ENCODE data around the gene ABCA13. TPM values are rescaled to one million over a fixed set of nuclear protein-coding genes. Genes with fewer than 3 reads are reported as not detected.

Gene ABCA13
- polyA plus RNA-seq, 1 donor (not counting 4 experiments of a cell fraction or from before 2014, with no cell fraction given), result 0.76 TPM

DNA sequence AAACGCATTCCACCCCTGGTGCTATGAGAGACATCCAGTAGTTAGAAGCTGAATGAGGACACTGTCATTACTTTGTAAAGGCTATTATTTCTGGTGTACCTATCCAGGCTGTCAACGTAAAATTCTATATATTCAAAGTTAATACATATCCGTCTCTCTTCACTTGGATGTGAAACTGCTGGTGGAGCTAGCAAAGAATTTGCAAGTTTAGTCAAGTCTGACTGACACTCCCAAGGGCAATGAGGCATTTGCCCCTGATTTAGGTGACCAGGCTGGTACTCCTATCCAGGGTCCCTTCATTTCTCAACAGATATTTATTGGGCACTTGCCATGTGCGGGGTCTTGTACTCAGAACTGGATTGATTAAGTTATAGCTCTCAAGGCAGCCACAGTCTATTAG is 493.0 kb downstream of the ABCA13 start:
- no peak for DNase-seq (ENCODE audit: low read depth, low spot score)
- H3K27me3 ChIP-seq (ENCODE audit: control insufficient read depth, extremely low read depth, insufficient read depth, low read length), result no peaks in the 10 kb centered on the region
- H3K9me3 ChIP-seq (ENCODE audit: control insufficient read depth, low read depth, low read length), result no peaks in the 10 kb centered on the region
- FAIRE-seq, result no peak
- no peak overlapping the region for H3K4me3 ChIP-seq (ENCODE audit: control insufficient read depth in 2 of 3, extremely low read depth in 1 of 3, insufficient read depth in 2 of 3, low read depth in 1 of 3, low read length in 3 of 3)
- TF ChIP-seq, protein P1, sequence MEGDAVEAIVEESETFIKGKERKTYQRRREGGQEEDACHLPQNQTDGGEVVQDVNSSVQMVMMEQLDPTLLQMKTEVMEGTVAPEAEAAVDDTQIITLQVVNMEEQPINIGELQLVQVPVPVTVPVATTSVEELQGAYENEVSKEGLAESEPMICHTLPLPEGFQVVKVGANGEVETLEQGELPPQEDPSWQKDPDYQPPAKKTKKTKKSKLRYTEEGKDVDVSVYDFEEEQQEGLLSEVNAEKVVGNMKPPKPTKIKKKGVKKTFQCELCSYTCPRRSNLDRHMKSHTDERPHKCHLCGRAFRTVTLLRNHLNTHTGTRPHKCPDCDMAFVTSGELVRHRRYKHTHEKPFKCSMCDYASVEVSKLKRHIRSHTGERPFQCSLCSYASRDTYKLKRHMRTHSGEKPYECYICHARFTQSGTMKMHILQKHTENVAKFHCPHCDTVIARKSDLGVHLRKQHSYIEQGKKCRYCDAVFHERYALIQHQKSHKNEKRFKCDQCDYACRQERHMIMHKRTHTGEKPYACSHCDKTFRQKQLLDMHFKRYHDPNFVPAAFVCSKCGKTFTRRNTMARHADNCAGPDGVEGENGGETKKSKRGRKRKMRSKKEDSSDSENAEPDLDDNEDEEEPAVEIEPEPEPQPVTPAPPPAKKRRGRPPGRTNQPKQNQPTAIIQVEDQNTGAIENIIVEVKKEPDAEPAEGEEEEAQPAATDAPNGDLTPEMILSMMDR (optimal IDR thresholded peaks at IDR 0.05 in 1 of 3, IDR thresholded peaks at IDR 0.05 in 1 of 3, conservative IDR thresholded peaks at IDR 0.05 in 1 of 3; ENCODE audit: extremely low read depth in 1 of 3, insufficient read depth in 2 of 3, low read length in 3 of 3), result no peak
- no peak for TF ChIP-seq EZH2 (IDR thresholded peaks at IDR 0.05; ENCODE audit: low read length)
- dilution Hi-C loops (cut with MboI; ENCODE audit: extremely low pct_ligation_motif_present, low sequenced_read_pairs), result no loop called here
- H4K20me1 ChIP-seq (ENCODE audit: control insufficient read depth, extremely low read depth, insufficient read depth, low read length), result no peaks in the 10 kb centered on the region
- no peaks in the 10 kb centered on the region for H3K9me1 ChIP-seq (ENCODE audit: control insufficient read depth, extremely low read depth, insufficient read depth, low read length)
- no peak overlapping the region for H2AFZ ChIP-seq (ENCODE audit: control insufficient read depth, low read length)
- no peaks in the 10 kb centered on the region for H3K4me1 ChIP-seq (ENCODE audit: control insufficient read depth, extremely low read depth, insufficient read depth, low read length)
- H3K9ac ChIP-seq (ENCODE audit: control insufficient read depth, extremely low read depth, insufficient read depth, low read length), result no peak overlapping the region
- H3K79me2 ChIP-seq (ENCODE audit: control insufficient read depth, insufficient read depth, low read length), result no peaks in the 10 kb centered on the region
- no peaks in the 10 kb centered on the region for H3K36me3 ChIP-seq (ENCODE audit: control insufficient read depth in 2 of 2, extremely low read depth in 1 of 2, insufficient read depth in 2 of 2, low read length in 2 of 2)
- H3K27ac ChIP-seq (ENCODE audit: control insufficient read depth, insufficient read depth, low read length), result no peak overlapping the region
- H3K4me2 ChIP-seq (ENCODE audit: control insufficient read depth, extremely low read depth, insufficient read depth, low read depth, low read length), result no peak overlapping the region

DNA sequence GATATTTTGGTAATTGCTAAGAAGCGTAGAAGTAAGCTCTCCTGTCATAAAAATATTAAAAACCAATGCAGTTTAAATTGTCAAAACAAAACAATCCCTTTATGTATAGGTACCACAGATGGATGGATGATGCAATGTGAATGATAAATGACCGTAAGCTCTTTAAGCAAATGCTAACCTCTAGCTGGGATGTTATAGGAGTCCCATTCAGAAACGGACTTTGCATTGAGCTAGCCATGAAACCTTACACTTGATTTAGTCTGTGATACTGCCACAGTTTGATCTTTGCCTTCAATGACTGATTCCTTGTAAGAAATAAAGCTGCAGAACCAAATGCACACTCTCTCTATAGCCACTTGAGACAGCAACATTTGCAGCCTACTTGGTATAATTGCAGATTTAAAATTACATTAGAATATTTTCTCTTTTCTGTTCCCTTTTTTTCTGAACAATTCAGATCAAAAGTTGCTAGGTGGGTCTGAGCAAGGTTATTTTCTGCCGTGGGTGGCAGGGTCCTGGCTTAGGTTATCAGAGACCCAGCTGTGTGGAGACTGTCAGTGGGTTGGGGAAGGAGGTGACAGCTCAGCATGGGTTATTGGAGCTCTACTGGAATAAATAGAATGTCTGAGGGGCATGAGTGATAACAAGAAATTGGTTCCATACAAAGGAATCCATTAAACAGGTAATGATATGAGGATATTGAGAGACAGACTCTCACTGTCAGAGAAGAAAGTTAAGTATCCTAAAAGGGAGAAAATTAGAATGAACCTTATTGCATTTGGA is 494.3 kb downstream of the ABCA13 start:
- no peaks in the 10 kb centered on the region for H3K36me3 ChIP-seq (ENCODE audit: control insufficient read depth in 2 of 2, extremely low read depth in 1 of 2, insufficient read depth in 2 of 2, low read length in 2 of 2)
- no peak overlapping the region for H2AFZ ChIP-seq (ENCODE audit: control insufficient read depth, low read length)
- no peak overlapping the region for H3K4me2 ChIP-seq (ENCODE audit: control insufficient read depth, extremely low read depth, insufficient read depth, low read depth, low read length)
- H3K79me2 ChIP-seq (ENCODE audit: control insufficient read depth, insufficient read depth, low read length), result no peaks in the 10 kb centered on the region
- H3K4me3 ChIP-seq (ENCODE audit: control insufficient read depth in 2 of 3, extremely low read depth in 1 of 3, insufficient read depth in 2 of 3, low read depth in 1 of 3, low read length in 3 of 3), result no peak overlapping the region
- no peaks in the 10 kb centered on the region for H3K4me1 ChIP-seq (ENCODE audit: control insufficient read depth, extremely low read depth, insufficient read depth, low read length)
- no peak overlapping the region for H3K9ac ChIP-seq (ENCODE audit: control insufficient read depth, extremely low read depth, insufficient read depth, low read length)
- H3K27me3 ChIP-seq (ENCODE audit: control insufficient read depth, extremely low read depth, insufficient read depth, low read length), result no peaks in the 10 kb centered on the region
- H3K27ac ChIP-seq (ENCODE audit: control insufficient read depth, insufficient read depth, low read length), result no peak overlapping the region
- DNase-seq (ENCODE audit: low read depth, low spot score) (no peak), FAIRE-seq (no peak)
- no peaks in the 10 kb centered on the region for H3K9me3 ChIP-seq (ENCODE audit: control insufficient read depth, low read depth, low read length)
- no peaks in the 10 kb centered on the region for H3K9me1 ChIP-seq (ENCODE audit: control insufficient read depth, extremely low read depth, insufficient read depth, low read length)
- dilution Hi-C loops (cut with MboI; ENCODE audit: extremely low pct_ligation_motif_present, low sequenced_read_pairs), result no loop called here
- H4K20me1 ChIP-seq (ENCODE audit: control insufficient read depth, extremely low read depth, insufficient read depth, low read length), result no peaks in the 10 kb centered on the region
- TF ChIP-seq, protein P1 (optimal IDR thresholded peaks at IDR 0.05 in 1 of 3, IDR thresholded peaks at IDR 0.05 in 1 of 3, conservative IDR thresholded peaks at IDR 0.05 in 1 of 3; ENCODE audit: extremely low read depth in 1 of 3, insufficient read depth in 2 of 3, low read length in 3 of 3), result no peak
- TF ChIP-seq EZH2 (IDR thresholded peaks at IDR 0.05; ENCODE audit: low read length), result no peak
